ENCODE results near the gene HES3. TPM values are rescaled to one million over a fixed set of nuclear protein-coding genes. Genes with fewer than 3 reads are reported as not detected.

Gene HES3
- total RNA-seq, 4 donors from 2014 or later = not detected

DNA sequence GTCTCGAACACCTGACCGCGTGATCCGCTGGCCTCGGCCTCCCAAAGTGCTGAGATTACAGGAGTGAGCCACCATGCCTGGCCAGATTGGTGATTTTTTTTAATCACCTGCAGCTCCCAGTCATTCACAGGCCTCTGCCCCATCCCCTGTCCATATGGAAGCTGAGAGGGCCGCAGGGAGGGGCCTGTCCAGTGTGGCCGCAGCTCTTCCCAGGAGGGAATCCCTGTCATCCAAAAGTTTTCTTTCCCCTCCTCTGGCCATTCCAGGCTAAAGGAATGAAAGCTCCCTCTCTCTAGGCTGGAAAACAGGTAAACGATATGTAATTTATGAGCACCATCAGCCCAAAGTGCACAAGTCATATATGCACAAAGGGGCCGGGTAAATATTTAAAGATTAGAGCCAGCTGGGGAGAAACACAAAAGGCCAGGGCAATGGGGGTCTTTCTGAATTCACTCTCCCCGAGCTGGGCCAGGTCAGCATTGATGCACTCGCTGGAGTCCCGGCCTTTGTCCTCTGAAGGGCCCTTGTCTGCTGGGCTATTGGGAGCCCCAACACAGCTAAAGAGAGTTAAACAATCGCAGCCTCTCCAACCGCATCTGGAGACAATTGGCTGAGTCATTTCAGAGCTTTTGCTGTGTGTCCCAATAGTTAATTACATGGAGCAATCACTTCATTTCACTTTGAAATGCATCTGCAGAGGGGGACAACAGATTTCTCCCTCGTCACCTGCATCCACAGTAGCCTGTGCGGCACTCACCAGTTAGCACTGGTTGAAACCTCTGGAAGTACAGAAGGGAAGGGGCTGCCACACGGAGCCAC, 3.8 kb upstream of the HES3 start:
- Histone ChIP-seq H3K4me3 (no peak overlapping the region), H3K27ac (no peak overlapping the region), H3K4me1 (peaks cover 0 to 14% (median 9%) of the 10 kb centered on the region in 4 donors), H3K9me3 (no peaks in the 10 kb centered on the region), H3K36me3 (no peaks in the 10 kb centered on the region), H3K27me3 (peaks cover 0 to 35% of the 10 kb centered on the region in 2 donors)
- no peak for DNase-seq
- TF ChIP-seq CTCF (IDR thresholded peaks at IDR 0.05) (no peak), POLR2A (IDR thresholded peaks at IDR 0.05) (no peak)

DNA sequence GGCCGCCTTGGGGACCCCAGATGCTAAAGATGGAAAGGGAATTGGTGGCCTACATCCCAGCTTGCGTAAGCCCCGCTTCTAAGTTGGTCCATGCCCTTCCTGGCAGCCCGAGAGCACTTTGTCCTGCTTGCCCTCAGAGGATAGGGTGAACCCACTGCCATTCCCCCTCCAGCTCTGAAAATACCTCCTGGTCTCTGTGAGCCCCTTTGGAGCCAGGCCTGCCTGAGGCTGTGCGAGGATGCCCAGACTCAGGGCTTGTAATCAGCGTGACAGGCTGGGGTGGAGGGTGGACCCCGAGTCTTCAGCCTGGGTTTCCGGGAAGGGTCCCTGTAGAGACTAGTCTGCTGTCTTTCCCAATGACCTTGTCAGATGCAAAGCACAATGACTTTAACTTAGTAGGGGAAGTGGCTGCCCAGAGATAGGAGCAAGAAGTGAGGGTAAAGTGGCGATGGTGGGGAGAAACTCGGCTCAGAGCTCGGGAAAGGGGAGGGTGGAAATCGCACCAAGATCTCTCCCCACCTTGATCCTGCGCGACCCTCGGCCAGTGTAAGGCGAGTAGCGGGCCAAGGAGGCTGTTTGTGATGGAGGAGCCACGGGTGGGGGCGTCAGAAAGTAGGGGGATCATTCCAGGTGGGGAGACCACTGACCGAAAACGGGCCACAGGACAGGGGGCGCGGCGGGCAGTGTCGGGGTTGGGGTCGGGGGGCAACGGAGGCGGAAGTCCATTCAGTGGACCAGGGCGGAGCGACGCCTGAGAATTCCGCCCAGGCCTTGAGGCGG, 2.7 kb upstream of the HES3 start:
- no peak for TF ChIP-seq CTCF (IDR thresholded peaks at IDR 0.05)
- no peak for TF ChIP-seq POLR2A (IDR thresholded peaks at IDR 0.05)
- DNase-seq = no peak
- H3K27me3 ChIP-seq = peaks cover 0 to 45% of the 10 kb centered on the region in 2 donors

DNA sequence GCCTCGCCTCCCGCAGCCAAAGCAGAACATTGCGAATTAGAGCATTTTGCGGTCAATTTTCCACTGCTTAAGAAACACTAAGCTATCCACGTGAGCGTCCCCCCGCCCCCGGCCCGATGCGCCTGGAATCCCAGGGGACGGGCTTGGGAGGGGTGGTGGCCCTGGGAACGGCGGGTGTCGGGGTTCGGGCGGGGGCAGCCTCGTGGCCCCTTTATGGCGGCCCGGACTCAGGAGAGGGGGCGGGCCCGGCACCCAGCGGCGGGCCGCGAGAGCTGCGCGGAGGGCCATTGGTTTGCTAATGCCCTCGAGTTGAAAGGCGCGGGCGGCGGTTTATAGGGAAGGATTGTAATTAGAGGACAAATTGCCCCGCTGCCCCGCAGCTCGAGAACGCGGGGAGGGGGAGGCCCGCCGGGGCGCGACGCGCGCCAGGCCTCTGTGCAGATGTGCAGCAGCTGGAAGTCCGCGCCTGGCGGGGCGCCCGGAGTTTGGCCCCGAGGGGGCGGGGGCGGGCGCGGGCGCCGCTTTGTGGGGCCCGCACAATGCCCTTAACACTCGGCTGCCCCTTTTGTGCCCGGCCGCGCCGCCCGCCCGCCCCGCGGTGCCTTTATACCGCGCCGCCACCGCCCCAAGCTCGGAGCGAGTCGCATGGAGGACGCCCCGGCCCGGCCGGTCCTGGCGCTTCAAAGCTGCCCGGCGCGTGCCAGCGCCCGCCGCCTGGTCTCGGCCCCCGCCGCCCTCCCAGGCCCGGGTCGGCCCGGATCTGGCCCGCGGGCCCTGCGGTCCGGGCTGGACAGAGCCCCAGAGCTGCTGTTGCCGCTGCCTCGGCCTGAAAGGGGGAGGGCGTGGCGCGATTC, 1.9 kb upstream of the HES3 start:
- Histone ChIP-seq H3K4me1 (peaks cover 4 to 29% (median 17%) of the 10 kb centered on the region in 4 donors), H3K36me3 (no peaks in the 10 kb centered on the region), H3K4me3 (peak overlapping the region in 2 of 4 donors; percentile 12 to 23), H3K27me3 (peaks cover 0 to 45% of the 10 kb centered on the region in 2 donors), H3K9me3 (no peaks in the 10 kb centered on the region), H3K27ac (no peak overlapping the region)
- TF ChIP-seq CTCF (IDR thresholded peaks at IDR 0.05) (no peak), POLR2A (IDR thresholded peaks at IDR 0.05) (no peak)
- peak in 1 of 3 donors; percentile 49 for DNase-seq

More for the DNA sequence above, 2.7 kb upstream of the HES3 start:
- Histone ChIP-seq H3K9me3 (no peaks in the 10 kb centered on the region), H3K4me1 (peaks cover 4 to 25% (median 15%) of the 10 kb centered on the region in 4 donors), H3K27ac (no peak overlapping the region), H3K36me3 (no peaks in the 10 kb centered on the region), H3K4me3 (peak overlapping the region in 1 of 4 donors; percentile 12)

DNA sequence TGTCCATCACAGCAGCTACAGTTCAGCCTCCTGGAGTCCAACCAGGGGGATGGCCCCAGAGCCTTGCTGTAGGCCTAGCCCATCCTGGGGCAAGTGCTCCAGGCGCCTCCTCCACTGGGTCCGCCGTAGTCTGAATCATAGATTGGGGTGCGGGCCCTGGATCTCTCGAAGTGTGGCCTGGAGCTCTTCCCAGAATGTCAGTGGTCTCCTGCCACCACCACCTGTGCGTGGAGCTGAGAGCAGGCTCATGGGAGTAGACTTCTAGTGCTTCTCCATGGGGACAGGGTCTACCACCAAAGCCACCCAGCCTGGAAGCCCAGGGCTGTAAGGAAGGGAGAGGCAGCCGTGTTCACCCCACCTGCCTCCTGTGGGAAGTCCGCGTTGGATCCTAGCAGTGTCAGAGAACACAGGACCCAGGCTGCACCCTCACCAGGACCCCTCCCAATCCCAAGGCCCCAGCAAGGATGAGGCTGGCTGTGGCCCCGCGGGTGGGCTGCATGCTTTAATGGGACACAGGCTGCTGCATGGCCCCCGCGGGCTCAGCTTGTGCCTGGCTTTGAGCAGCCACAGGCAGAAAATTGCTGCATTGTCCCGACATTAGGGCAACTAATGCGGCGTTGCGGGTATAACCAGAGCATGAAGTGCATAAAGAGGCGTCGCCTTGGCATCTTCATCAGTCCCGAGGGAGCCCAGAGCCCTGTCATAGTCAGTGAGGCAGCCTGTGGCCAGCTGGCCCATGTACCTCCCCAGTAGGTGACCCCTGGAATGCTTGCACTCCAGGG, 735 bp upstream of the HES3 start:
- Histone ChIP-seq H3K27me3 (peaks cover 0 to 45% of the 10 kb centered on the region in 2 donors), H3K36me3 (no peaks in the 10 kb centered on the region), H3K27ac (no peak overlapping the region), H3K9me3 (no peaks in the 10 kb centered on the region), H3K4me3 (no peak overlapping the region), H3K4me1 (peaks cover 4 to 29% (median 17%) of the 10 kb centered on the region in 4 donors)
- DNase-seq = no peak
- TF ChIP-seq POLR2A (IDR thresholded peaks at IDR 0.05) = no peak

DNA sequence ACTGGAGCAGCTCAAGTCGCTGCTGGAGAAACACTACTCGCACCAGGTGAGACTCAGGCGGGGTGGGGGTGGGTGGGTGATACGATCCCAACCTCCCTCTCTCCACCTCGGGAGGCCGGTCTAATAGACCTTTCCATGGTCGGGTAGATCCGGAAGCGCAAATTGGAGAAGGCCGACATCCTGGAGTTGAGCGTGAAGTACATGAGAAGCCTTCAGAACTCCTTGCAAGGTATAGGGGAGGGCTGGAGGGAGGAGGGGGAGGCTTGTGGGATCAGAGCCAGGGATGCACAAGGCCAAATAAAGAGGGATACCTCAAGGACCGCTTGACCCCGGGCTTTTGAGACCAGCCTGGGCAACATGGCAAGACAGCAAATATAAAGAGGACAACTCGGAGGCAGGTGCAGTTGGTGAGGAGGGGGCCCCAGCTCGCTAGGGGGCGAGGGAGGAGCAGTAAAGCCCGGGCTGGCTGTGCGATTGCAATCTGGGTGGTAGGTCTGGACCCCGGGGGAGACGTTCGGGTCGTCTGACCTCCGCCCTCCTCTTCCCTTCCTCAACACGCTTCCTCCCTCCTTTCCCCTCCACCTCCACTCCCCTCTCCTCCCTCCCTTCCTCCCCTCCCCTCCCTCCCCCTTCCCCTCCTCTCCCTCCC, 546 bp downstream of the HES3 start:
- Histone ChIP-seq H3K27ac (no peak overlapping the region), H3K4me1 (peaks cover 4 to 36% (median 21%) of the 10 kb centered on the region in 4 donors), H3K27me3 (peaks cover 0 to 45% of the 10 kb centered on the region in 2 donors), H3K4me3 (no peak overlapping the region), H3K9me3 (no peaks in the 10 kb centered on the region), H3K36me3 (no peaks in the 10 kb centered on the region)
- TF ChIP-seq CTCF (IDR thresholded peaks at IDR 0.05) (no peak), POLR2A (IDR thresholded peaks at IDR 0.05) (no peak)
- peak in 1 of 3 donors; percentile 44 for DNase-seq

Data from Peyer's patch (tissue), 4 donors.